HEK293 (cell line): ENCODE data around the gene PRSS56.

Source experiments
- CTCF ChIA-PET: fragments of 350-600 bp; formaldehyde crosslinking; extraction: SDS; loops from one replicate; lab custom pipeline; 2021; ENCODE audit warnings: antibody characterized with exemption; lab: Yijun Ruan, JAX
- POLR2A ChIA-PET: fragments of 300-600 bp; formaldehyde crosslinking; extraction: SDS; loops from one replicate; lab custom pipeline; 2020; ENCODE audit warnings: antibody characterized with exemption, inconsistent platforms; lab: Yijun Ruan, JAX
- H3K27ac ChIP-seq: fragments of 200-500 bp; sonication (Bioruptor generic); 2 replicates; pipeline ENCODE4 v1.5.1; 2014; ENCODE audit warnings: low read depth, low read length, control low read depth, inconsistent platforms; ENCODE audit errors: extremely low read depth
- H3K36me3 ChIP-seq, 2 experiments: fragments of 200-500 bp in 1 of 2; sonication (Bioruptor generic) in 1 of 2; 1 replicate in 1 of 2; 2 replicates in 1 of 2; pipeline ENCODE4 v1.5.1; 2014 to 2017; ENCODE audit warnings: inconsistent platforms in 2 of 2, low read length in 2 of 2; ENCODE audit not compliant: control insufficient read depth in 2 of 2, insufficient read depth in 1 of 2
- H3K4me1 ChIP-seq: fragments of 200-500 bp; sonication (Bioruptor generic); 2 replicates; pipeline ENCODE4 v1.5.1; 2014; ENCODE audit warnings: mild to moderate bottlenecking, low read length, inconsistent platforms; ENCODE audit not compliant: control insufficient read depth, insufficient read depth
- H3K4me3 ChIP-seq: 2 replicates; pipeline ENCODE4 v1.5.1; 2011; ENCODE audit warnings: low read depth, mild to moderate bottlenecking, control low read depth, low read length, moderate library complexity
- H3K9me3 ChIP-seq: fragments of 200-500 bp; sonication (Bioruptor generic); 2 replicates; pipeline ENCODE4 v1.5.1; 2014; ENCODE audit warnings: low read depth, low read length, inconsistent platforms; ENCODE audit not compliant: control insufficient read depth, insufficient read depth
- FEZF1 ChIP-seq: fragments of 450-650 bp; formaldehyde crosslinking; IDR thresholded peaks from 2 replicates; pipeline ENCODE4 v1.5.1; 2016; ENCODE audit warnings: missing biosample characterization, missing genetic modification characterization
- OVOL3 ChIP-seq: fragments of 450-650 bp; formaldehyde crosslinking; IDR thresholded peaks from 2 replicates; pipeline ENCODE4 v1.5.1; 2016; ENCODE audit warnings: missing biosample characterization, missing genetic modification characterization
- WT1 ChIP-seq: fragments of 450-650 bp; formaldehyde crosslinking; IDR thresholded peaks from 2 replicates; pipeline ENCODE4 v1.5.1; 2016; ENCODE audit warnings: missing biosample characterization, missing genetic modification characterization
- YY1 ChIP-seq: fragments of 450-650 bp; formaldehyde crosslinking; IDR thresholded peaks from 2 replicates; pipeline ENCODE4 v1.5.1; 2018; ENCODE audit warnings: missing biosample characterization, missing genetic modification characterization
- ZBTB17 ChIP-seq: fragments of 450-650 bp; formaldehyde crosslinking; IDR thresholded peaks from 2 replicates; pipeline ENCODE4 v1.5.1; 2016; ENCODE audit warnings: missing biosample characterization, missing genetic modification characterization
- ZNF132 ChIP-seq: fragments of 450-650 bp; formaldehyde crosslinking; IDR thresholded peaks from 2 replicates; pipeline ENCODE4 v1.5.1; 2017; ENCODE audit warnings: missing biosample characterization, missing genetic modification characterization, borderline replicate concordance
- ZNF133 ChIP-seq: fragments of 450-650 bp; formaldehyde crosslinking; IDR thresholded peaks from 2 replicates; pipeline ENCODE4 v1.5.1; 2016; ENCODE audit warnings: missing biosample characterization, missing genetic modification characterization
- ZNF146 ChIP-seq: fragments of 450-650 bp; formaldehyde crosslinking; IDR thresholded peaks from 2 replicates; pipeline ENCODE4 v1.5.1; 2016; ENCODE audit warnings: missing biosample characterization, missing genetic modification characterization
- ZNF155 ChIP-seq: fragments of 450-650 bp; formaldehyde crosslinking; IDR thresholded peaks from 2 replicates; pipeline ENCODE4 v1.5.1; 2016; ENCODE audit warnings: missing biosample characterization, missing genetic modification characterization
- ZNF394 ChIP-seq: fragments of 450-650 bp; formaldehyde crosslinking; IDR thresholded peaks from 2 replicates; pipeline ENCODE4 v1.5.1; 2016; ENCODE audit warnings: missing biosample characterization, missing genetic modification characterization, mild to moderate bottlenecking, moderate library complexity, borderline replicate concordance
- ZNF416 ChIP-seq: fragments of 450-650 bp; formaldehyde crosslinking; IDR thresholded peaks from 2 replicates; pipeline ENCODE4 v1.5.1; 2016; ENCODE audit warnings: missing biosample characterization, missing genetic modification characterization
- ZNF48 ChIP-seq: fragments of 450-650 bp; formaldehyde crosslinking; IDR thresholded peaks from 2 replicates; pipeline ENCODE4 v1.5.1; 2016; ENCODE audit warnings: missing biosample characterization, missing genetic modification characterization
- ZNF521 ChIP-seq: fragments of 450-650 bp; formaldehyde crosslinking; IDR thresholded peaks from 2 replicates; pipeline ENCODE4 v1.5.1; 2017; ENCODE audit warnings: missing biosample characterization, mild to moderate bottlenecking, missing genetic modification characterization
- ZNF555 ChIP-seq: fragments of 450-650 bp; formaldehyde crosslinking; conservative IDR thresholded peaks from 2 replicates; pipeline ENCODE4 v1.5.1; 2017; ENCODE audit warnings: missing biosample characterization, mild to moderate bottlenecking, missing genetic modification characterization, inconsistent platforms
- ZNF670 ChIP-seq: fragments of 450-650 bp; formaldehyde crosslinking; IDR thresholded peaks from 2 replicates; pipeline ENCODE4 v1.5.1; 2016; ENCODE audit warnings: missing biosample characterization, missing genetic modification characterization, low read depth
- ZNF707 ChIP-seq: fragments of 450-650 bp; formaldehyde crosslinking; IDR thresholded peaks from 2 replicates; pipeline ENCODE4 v1.5.1; 2016; ENCODE audit warnings: missing biosample characterization, missing genetic modification characterization
- ZNF747 ChIP-seq: fragments of 450-650 bp; formaldehyde crosslinking; IDR thresholded peaks from 2 replicates; pipeline ENCODE4 v1.5.1; 2016; ENCODE audit warnings: missing biosample characterization, missing genetic modification characterization
- TF ChIP-seq, protein P1 (sequence below): fragments of 450-650 bp; formaldehyde crosslinking; IDR thresholded peaks from 2 replicates; pipeline ENCODE4 v1.5.1; 2016; ENCODE audit warnings: missing biosample characterization, missing genetic modification characterization
- TF ChIP-seq, protein P2 (sequence below): IDR thresholded peaks from 2 replicates; pipeline ENCODE4 v1.6.1; 2011; ENCODE audit warnings: mild to moderate bottlenecking, low read depth, low read length, borderline replicate concordance
- TF ChIP-seq, protein P3 (sequence below): fragments of 450-650 bp; formaldehyde crosslinking; IDR thresholded peaks from 2 replicates; pipeline ENCODE4 v1.5.1; 2017; ENCODE audit warnings: missing biosample characterization, missing genetic modification characterization
- TF ChIP-seq, protein P4 (sequence below): fragments of 450-650 bp; formaldehyde crosslinking; IDR thresholded peaks from 2 replicates; pipeline ENCODE4 v1.5.1; 2016; ENCODE audit warnings: missing biosample characterization, missing genetic modification characterization
- TF ChIP-seq, protein P5 (sequence below): fragments of 450-650 bp; formaldehyde crosslinking; IDR thresholded peaks from 2 replicates; pipeline ENCODE4 v1.5.1; 2016; ENCODE audit warnings: missing biosample characterization, missing genetic modification characterization
- TF ChIP-seq, protein P6 (sequence below): fragments of 450-650 bp; formaldehyde crosslinking; IDR thresholded peaks from 2 replicates; pipeline ENCODE4 v1.5.1; 2017; ENCODE audit warnings: missing biosample characterization, missing genetic modification characterization

Gene PRSS56

DNA sequence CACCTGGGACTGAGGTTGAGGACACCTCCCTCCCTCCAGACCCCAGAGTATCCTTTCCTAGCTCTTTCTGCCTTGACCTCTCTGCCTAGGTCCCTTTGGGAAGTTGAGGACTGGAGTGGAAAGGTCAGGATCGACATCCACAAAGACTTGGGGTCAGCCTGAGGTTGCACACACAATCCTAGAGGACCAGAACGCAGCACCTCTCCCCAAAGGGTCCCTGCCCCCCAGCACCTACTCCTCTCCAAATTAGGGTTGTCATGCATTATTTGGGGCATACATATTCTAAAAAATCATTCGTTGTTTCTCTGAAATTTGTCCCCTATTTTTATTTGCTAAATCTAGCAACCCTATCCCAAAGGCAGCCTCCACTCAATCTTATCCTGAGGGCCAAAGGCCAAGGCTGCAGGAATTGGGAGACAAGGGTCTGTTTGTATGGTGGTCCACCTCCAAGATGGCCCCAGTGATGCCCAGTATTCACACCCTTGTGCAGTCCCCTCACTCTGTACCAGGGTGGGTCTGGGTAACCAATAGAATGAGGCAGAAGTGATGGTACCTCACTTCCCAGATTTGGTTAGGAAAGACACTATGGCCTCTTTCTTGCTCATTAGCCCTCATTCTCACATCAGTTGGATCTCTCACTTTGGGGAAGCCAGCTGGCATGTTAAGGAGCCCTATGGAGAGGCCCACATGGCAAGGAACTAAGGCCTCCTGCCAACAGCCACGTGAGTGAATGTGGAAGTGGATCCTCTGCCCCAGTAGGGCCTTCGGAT is 15.8 kb downstream of the PRSS56 start:
- H3K4me1 ChIP-seq, result no peaks in the 10 kb centered on the region
- no peak overlapping the region for H3K4me3 ChIP-seq
- ChIA-PET POLR2A (no interaction called here), CTCF (no interaction called here)
- no peak overlapping the region for H3K27ac ChIP-seq
- H3K36me3 ChIP-seq, result no peaks in the 10 kb centered on the region
- TF ChIP-seq ZNF707 (tag by site-specific recombination), result no peak
- TF ChIP-seq ZNF416 (tag by site-specific recombination), result no peak
- TF ChIP-seq ZNF394, result no peak
- no peak for TF ChIP-seq ZNF555
- TF ChIP-seq, protein P1, sequence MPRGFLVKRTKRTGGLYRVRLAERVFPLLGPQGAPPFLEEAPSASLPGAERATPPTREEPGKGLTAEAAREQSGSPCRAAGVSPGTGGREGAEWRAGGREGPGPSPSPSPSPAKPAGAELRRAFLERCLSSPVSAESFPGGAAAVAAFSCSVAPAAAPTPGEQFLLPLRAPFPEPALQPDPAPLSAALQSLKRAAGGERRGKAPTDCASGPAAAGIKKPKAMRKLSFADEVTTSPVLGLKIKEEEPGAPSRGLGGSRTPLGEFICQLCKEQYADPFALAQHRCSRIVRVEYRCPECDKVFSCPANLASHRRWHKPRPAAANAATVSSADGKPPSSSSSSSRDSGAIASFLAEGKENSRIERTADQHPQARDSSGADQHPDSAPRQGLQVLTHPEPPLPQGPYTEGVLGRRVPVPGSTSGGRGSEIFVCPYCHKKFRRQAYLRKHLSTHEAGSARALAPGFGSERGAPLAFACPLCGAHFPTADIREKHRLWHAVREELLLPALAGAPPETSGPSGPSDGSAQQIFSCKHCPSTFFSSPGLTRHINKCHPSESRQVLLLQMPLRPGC (tag by site-specific recombination), result no peak
- TF ChIP-seq, protein P2, sequence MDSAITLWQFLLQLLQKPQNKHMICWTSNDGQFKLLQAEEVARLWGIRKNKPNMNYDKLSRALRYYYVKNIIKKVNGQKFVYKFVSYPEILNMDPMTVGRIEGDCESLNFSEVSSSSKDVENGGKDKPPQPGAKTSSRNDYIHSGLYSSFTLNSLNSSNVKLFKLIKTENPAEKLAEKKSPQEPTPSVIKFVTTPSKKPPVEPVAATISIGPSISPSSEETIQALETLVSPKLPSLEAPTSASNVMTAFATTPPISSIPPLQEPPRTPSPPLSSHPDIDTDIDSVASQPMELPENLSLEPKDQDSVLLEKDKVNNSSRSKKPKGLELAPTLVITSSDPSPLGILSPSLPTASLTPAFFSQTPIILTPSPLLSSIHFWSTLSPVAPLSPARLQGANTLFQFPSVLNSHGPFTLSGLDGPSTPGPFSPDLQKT, result no peak
- TF ChIP-seq ZBTB17 (tag by site-specific recombination), result no peak
- no peak for TF ChIP-seq ZNF48
- TF ChIP-seq FEZF1 (tag by site-specific recombination), result no peak
- no peak for TF ChIP-seq ZNF146 (tag by site-specific recombination)
- TF ChIP-seq ZNF133, result no peak
- no peak for TF ChIP-seq ZNF155 (tag by site-specific recombination)
- no peak for TF ChIP-seq ZNF132 (tag by site-specific recombination)
- TF ChIP-seq, protein P3, sequence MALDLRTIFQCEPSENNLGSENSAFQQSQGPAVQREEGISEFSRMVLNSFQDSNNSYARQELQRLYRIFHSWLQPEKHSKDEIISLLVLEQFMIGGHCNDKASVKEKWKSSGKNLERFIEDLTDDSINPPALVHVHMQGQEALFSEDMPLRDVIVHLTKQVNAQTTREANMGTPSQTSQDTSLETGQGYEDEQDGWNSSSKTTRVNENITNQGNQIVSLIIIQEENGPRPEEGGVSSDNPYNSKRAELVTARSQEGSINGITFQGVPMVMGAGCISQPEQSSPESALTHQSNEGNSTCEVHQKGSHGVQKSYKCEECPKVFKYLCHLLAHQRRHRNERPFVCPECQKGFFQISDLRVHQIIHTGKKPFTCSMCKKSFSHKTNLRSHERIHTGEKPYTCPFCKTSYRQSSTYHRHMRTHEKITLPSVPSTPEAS (tag by site-specific recombination), result no peak
- TF ChIP-seq, protein P4, sequence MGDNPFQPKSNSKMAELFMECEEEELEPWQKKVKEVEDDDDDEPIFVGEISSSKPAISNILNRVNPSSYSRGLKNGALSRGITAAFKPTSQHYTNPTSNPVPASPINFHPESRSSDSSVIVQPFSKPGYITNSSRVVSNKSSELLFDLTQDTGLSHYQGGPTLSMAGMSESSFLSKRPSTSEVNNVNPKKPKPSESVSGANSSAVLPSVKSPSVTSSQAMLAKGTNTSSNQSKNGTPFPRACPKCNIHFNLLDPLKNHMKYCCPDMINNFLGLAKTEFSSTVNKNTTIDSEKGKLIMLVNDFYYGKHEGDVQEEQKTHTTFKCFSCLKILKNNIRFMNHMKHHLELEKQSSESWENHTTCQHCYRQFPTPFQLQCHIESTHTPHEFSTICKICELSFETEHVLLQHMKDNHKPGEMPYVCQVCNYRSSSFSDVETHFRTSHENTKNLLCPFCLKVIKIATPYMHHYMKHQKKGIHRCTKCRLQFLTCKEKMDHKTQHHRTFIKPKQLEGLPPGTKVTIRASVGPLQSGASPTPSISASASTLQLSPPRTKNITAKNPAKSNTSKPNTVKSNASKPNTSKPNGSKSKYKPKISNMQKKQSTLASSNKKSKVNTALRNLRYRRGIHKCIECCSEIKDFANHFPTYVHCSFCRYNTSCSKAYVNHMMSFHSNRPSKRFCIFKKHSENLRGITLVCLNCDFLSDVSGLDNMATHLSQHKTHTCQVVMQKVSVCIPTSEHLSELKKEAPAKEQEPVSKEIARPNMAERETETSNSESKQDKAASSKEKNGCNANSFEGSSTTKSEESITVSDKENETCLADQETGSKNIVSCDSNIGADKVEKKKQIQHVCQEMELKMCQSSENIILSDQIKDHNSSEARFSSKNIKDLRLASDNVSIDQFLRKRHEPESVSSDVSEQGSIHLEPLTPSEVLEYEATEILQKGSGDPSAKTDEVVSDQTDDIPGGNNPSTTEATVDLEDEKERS (tag by site-specific recombination), result no peak
- no peak for TF ChIP-seq OVOL3 (tag by site-specific recombination)
- no peak for TF ChIP-seq YY1 (tag by site-specific recombination)
- TF ChIP-seq ZNF670 (tag by site-specific recombination), result no peak
- no peaks in the 10 kb centered on the region for H3K9me3 ChIP-seq

DNA sequence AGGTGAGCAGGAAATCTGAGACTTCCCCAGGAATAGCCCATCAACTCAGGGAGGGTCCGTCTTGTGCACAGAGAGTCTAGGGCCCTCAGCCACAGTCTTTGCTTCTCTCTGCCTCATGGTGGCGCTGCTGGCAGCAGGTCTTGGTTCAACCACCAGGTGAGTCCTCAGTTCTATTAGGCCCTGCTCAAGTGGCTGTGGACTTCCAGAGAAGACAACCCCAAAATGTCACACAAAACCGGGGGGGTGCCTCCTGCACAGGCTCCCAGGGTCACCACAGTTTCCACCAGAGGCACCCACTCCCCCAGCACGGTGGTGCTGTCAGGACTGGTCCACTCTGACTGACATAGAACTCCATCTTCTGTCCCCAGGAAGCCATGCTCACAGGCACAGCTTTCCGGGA is 16.9 kb downstream of the PRSS56 start:
- POLR2A ChIA-PET, result interaction anchor here (1.0 kb wide), 1 partner anchor 13 kb away, joined by 3 read pairs; the partner anchor contains the start of genes EIF4E2 and TIGD1
- H3K4me1 ChIP-seq, result no peaks in the 10 kb centered on the region
- no peaks in the 10 kb centered on the region for H3K9me3 ChIP-seq
- H3K27ac ChIP-seq, result no peak overlapping the region
- CTCF ChIA-PET, result interaction anchor here (0.6 to 1.6 kb wide), 2 partner anchors 107 to 622 kb away, joined by 3 to 4 read pairs; no protein-coding TSS in a partner anchor
- H3K36me3 ChIP-seq, result no peaks in the 10 kb centered on the region
- no peak for TF ChIP-seq ZNF747
- TF ChIP-seq ZNF521 (tag by site-specific recombination), result no peak
- TF ChIP-seq, protein P5, sequence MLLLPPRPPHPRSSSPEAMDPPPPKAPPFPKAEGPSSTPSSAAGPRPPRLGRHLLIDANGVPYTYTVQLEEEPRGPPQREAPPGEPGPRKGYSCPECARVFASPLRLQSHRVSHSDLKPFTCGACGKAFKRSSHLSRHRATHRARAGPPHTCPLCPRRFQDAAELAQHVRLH (tag by site-specific recombination), result no peak
- TF ChIP-seq WT1 (tag by site-specific recombination), result no peak
- TF ChIP-seq, protein P6, sequence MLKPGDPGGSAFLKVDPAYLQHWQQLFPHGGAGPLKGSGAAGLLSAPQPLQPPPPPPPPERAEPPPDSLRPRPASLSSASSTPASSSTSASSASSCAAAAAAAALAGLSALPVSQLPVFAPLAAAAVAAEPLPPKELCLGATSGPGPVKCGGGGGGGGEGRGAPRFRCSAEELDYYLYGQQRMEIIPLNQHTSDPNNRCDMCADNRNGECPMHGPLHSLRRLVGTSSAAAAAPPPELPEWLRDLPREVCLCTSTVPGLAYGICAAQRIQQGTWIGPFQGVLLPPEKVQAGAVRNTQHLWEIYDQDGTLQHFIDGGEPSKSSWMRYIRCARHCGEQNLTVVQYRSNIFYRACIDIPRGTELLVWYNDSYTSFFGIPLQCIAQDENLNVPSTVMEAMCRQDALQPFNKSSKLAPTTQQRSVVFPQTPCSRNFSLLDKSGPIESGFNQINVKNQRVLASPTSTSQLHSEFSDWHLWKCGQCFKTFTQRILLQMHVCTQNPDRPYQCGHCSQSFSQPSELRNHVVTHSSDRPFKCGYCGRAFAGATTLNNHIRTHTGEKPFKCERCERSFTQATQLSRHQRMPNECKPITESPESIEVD (tag by site-specific recombination), result no peak
- no peak overlapping the region for H3K4me3 ChIP-seq
